ENCODE results near the gene PTPN14. TPM values are rescaled to one million over a fixed set of nuclear protein-coding genes. Genes with fewer than 3 reads are reported as not detected.

Gene PTPN14
- total RNA-seq, 3 donors from 2014 or later = 5.8 to 49.0 (median 8.3) TPM

DNA sequence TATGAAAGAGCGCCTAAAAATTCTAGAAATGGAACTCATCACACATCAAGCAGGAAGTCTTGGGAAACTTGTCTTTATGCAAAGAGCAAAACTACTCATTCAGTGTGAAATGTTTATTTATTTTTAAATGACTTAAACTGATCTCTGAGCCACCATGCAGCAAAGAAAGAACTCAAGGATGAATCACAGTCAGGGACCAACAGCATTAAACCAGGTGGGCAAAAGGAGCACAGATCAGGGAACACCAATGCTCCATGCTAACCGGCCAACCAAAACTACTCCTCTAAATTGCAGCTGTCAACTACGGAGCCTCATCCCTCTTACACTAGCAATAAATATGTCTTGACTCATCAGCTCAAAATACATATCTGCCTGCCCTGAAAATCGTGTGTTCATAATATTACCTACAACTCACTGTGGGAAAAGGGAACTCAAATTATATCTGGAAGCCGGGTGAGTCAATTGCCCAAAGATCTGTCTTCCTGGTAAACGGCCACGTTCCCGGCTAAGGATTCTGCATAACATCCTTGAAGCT lies 129.2 kb downstream of the PTPN14 start:
- no peak for ATAC-seq
- intact Hi-C loops (cut with DNase I, micrococcal nuclease) = no loop called here

GRCh38 chr1:214420833-214421232 lies 130.6 kb downstream of the PTPN14 start:
- no peaks in the 10 kb centered on the region for H3K4me1 ChIP-seq (ENCODE audit: low read depth)
- ATAC-seq (no peak), DNase-seq (no peak)
- TF ChIP-seq, protein P1, sequence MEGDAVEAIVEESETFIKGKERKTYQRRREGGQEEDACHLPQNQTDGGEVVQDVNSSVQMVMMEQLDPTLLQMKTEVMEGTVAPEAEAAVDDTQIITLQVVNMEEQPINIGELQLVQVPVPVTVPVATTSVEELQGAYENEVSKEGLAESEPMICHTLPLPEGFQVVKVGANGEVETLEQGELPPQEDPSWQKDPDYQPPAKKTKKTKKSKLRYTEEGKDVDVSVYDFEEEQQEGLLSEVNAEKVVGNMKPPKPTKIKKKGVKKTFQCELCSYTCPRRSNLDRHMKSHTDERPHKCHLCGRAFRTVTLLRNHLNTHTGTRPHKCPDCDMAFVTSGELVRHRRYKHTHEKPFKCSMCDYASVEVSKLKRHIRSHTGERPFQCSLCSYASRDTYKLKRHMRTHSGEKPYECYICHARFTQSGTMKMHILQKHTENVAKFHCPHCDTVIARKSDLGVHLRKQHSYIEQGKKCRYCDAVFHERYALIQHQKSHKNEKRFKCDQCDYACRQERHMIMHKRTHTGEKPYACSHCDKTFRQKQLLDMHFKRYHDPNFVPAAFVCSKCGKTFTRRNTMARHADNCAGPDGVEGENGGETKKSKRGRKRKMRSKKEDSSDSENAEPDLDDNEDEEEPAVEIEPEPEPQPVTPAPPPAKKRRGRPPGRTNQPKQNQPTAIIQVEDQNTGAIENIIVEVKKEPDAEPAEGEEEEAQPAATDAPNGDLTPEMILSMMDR (IDR thresholded peaks at IDR 0.05) = no peak
- H3K36me3 ChIP-seq (ENCODE audit: low read depth) = no peaks in the 10 kb centered on the region
- intact Hi-C loops (cut with DNase I, micrococcal nuclease) = no loop called here
- no peak overlapping the region for H3K4me3 ChIP-seq
- H3K9me3 ChIP-seq = no peaks in the 10 kb centered on the region

More for the DNA sequence above, 129.2 kb downstream of the PTPN14 start:
- Histone ChIP-seq H3K4me3 (no peak overlapping the region), H3K9me3 (no peaks in the 10 kb centered on the region), H3K36me3 (ENCODE audit: low read depth) (no peaks in the 10 kb centered on the region), H3K4me1 (ENCODE audit: low read depth) (no peaks in the 10 kb centered on the region)
- no peak for DNase-seq
- TF ChIP-seq, protein P1 (IDR thresholded peaks at IDR 0.05) = no peak

DNA sequence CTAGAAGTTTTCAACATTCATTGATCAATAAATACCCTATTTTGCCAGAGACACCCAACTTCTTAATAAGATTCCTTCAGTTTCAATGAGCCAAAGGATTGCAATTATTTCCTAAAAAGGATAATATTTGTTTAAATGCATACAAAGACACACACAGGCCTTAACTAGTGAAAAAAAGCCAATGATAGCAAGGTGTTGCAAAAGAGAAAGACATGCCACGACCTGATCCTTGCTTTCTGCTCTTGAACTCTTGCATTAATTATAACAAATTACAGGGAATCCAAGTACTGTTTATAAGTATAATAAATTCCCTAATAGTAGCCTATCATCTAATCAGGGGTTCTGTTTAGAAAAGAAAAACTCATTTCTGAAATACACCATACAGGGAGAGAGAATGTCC lies 131.1 kb downstream of the PTPN14 start:
- Histone ChIP-seq H3K4me3 (no peak overlapping the region), H3K4me1 (ENCODE audit: low read depth) (no peaks in the 10 kb centered on the region), H3K36me3 (ENCODE audit: low read depth) (no peaks in the 10 kb centered on the region), H3K9me3 (no peaks in the 10 kb centered on the region)
- ATAC-seq (no peak), DNase-seq (no peak)
- TF ChIP-seq, protein P1 (IDR thresholded peaks at IDR 0.05) = no peak
- intact Hi-C loops (cut with DNase I, micrococcal nuclease) = no loop called here

DNA sequence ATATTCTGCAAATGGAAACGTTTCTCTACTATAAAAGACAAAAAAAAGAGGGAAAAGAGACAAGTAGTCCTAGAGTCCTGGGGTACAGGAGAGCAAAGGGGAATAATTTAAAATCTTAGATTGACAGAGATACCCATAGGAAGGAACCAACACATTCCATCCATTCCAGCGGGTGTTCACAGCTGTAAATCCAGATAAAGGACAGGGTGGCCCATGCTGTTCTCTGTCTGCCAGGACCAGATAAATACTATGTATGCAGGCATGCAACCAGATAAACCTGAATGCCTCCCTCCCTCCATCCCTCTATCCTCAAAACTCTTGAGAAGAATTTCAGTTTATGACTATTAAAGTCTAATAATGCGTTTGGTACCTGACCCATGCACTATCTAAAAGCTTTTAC lies 131.8 kb downstream of the PTPN14 start:
- ATAC-seq (no peak), DNase-seq (no peak)
- no peaks in the 10 kb centered on the region for H3K36me3 ChIP-seq (ENCODE audit: low read depth)
- H3K4me1 ChIP-seq (ENCODE audit: low read depth) = no peaks in the 10 kb centered on the region
- TF ChIP-seq, protein P1 (IDR thresholded peaks at IDR 0.05) = no peak
- intact Hi-C loops (cut with DNase I, micrococcal nuclease) = no loop called here
- no peaks in the 10 kb centered on the region for H3K9me3 ChIP-seq
- H3K4me3 ChIP-seq = no peak overlapping the region

DNA sequence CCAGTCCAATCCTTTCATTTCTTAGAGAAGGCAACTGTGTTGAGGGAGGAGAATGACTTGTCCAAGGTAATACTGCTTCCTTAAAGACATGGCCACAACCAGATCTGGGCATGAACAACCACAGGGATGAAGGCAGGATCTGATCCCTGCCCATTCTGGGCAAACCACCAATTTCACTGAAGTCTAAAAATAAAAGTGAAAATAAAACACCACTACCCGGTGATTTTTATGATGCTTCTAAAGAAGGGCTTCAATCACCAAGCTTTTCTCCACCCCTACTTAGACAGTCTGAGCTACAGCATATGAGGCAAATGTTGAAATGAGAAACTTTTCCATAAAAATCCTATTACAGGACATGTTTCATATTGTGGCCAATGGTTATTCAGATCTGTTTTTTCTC lies 133.0 kb downstream of the PTPN14 start:
- Histone ChIP-seq H3K4me1 (ENCODE audit: low read depth) (no peaks in the 10 kb centered on the region), H3K36me3 (ENCODE audit: low read depth) (no peaks in the 10 kb centered on the region), H3K9me3 (no peaks in the 10 kb centered on the region), H3K4me3 (no peak overlapping the region)
- intact Hi-C loops (cut with DNase I, micrococcal nuclease) = no loop called here
- no peak for DNase-seq
- no peak for ATAC-seq
- TF ChIP-seq, protein P1 (IDR thresholded peaks at IDR 0.05) = no peak
